GM19099 (cell line): Measurements from ENCODE around the gene SSBP2.

Experiments
- POLR2A ChIP-seq: IDR thresholded peaks from 3 replicates; pipeline ENCODE4 v1.6.1; 2011; ENCODE audit warnings: low read depth; ENCODE audit not compliant: insufficient read length; ENCODE audit errors: extremely low read depth

SSBP2 gene

GRCh38 chr5:81773574-81773973 is 22.7 kb upstream of the SSBP2 start:
- TF ChIP-seq POLR2A: no peak

- TF ChIP-seq POLR2A: no peak
These were observed 22.3 kb upstream of the SSBP2 start for GRCh38 chr5:81773161-81773560.

GRCh38 chr5:81772488-81772887 is 21.6 kb upstream of the SSBP2 start:
- TF ChIP-seq POLR2A: no peak

GRCh38 chr5:81768935-81769452 is 18.1 kb upstream of the SSBP2 start:
- TF ChIP-seq POLR2A: no peak

- no peak for TF ChIP-seq POLR2A
These were observed 17.0 kb upstream of the SSBP2 start for GRCh38 chr5:81767938-81768337.

GRCh38 chr5:81767097-81767496 is 16.2 kb upstream of the SSBP2 start:
- TF ChIP-seq POLR2A: no peak

GRCh38 chr5:81766611-81767010 is 15.7 kb upstream of the SSBP2 start:
- TF ChIP-seq POLR2A: no peak

GRCh38 chr5:81763294-81763928 is 12.5 kb upstream of the SSBP2 start:
- no peak for TF ChIP-seq POLR2A

GRCh38 chr5:81762853-81763252 is 12.0 kb upstream of the SSBP2 start:
- no peak for TF ChIP-seq POLR2A

- TF ChIP-seq POLR2A: no peak
These were observed 11.5 kb upstream of the SSBP2 start for GRCh38 chr5:81762401-81762800.

- no peak for TF ChIP-seq POLR2A
These were observed 11.1 kb upstream of the SSBP2 start for GRCh38 chr5:81761970-81762369.

- TF ChIP-seq POLR2A: no peak
These were observed 10.4 kb upstream of the SSBP2 start for GRCh38 chr5:81761270-81761669.

GRCh38 chr5:81760521-81760920 is 9.6 kb upstream of the SSBP2 start:
- TF ChIP-seq POLR2A: no peak

- no peak for TF ChIP-seq POLR2A
These were observed 8.7 kb upstream of the SSBP2 start for GRCh38 chr5:81759632-81760005.

- no peak for TF ChIP-seq POLR2A
These were observed 6.5 kb upstream of the SSBP2 start for GRCh38 chr5:81757404-81757803.

- no peak for TF ChIP-seq POLR2A
These were observed 5.1 kb upstream of the SSBP2 start for GRCh38 chr5:81756016-81756415.

- no peak for TF ChIP-seq POLR2A
These were observed 4.4 kb upstream of the SSBP2 start for GRCh38 chr5:81755320-81755719.
